GM18520 (cell line): ENCODE data around the gene GHDC.
"Not testable (repeated sequence)": the region's sequence is repeated elsewhere in the genome, so short reads cannot be mapped to it uniquely, and the experiment has no call there.

Experiments used
- ATAC-seq: cut with Tn5 transposase; IDR thresholded peaks from one replicate; pipeline ENCODE4 v1.9.1; 2021; ENCODE audit not compliant: unreplicated experiment

Gene GHDC

GRCh38 chr17:42206153-42206612, 11.9 kb upstream of the GHDC start:
- ATAC-seq, result not testable (repeated sequence)

- no peak for ATAC-seq
Observed at GRCh38 chr17:42203354-42203753, 9.1 kb upstream of the GHDC start.

- ATAC-seq, result no peak
Observed at GRCh38 chr17:42202696-42203095, 8.4 kb upstream of the GHDC start.

GRCh38 chr17:42202159-42202558, 7.9 kb upstream of the GHDC start:
- ATAC-seq, result no peak

- no peak for ATAC-seq
Observed at GRCh38 chr17:42201458-42201772, 7.1 kb upstream of the GHDC start.

- no peak for ATAC-seq
Observed at GRCh38 chr17:42200706-42201457, 6.6 kb upstream of the GHDC start.

- no peak for ATAC-seq
Observed at GRCh38 chr17:42199416-42200011, 5.2 kb upstream of the GHDC start.

- ATAC-seq, result no peak
Observed at GRCh38 chr17:42198897-42199296, 4.6 kb upstream of the GHDC start.

GRCh38 chr17:42197564-42198156, 3.4 kb upstream of the GHDC start:
- no peak for ATAC-seq

- no peak for ATAC-seq
Observed at GRCh38 chr17:42193216-42193968, 902 bp downstream of the GHDC start.

GRCh38 chr17:42192189-42193126, 1.8 kb downstream of the GHDC start:
- ATAC-seq, result no peak

GRCh38 chr17:42191275-42191608, 3.1 kb downstream of the GHDC start:
- no peak for ATAC-seq

GRCh38 chr17:42190491-42191274, 3.6 kb downstream of the GHDC start:
- ATAC-seq, result no peak

GRCh38 chr17:42189651-42189965, 4.7 kb downstream of the GHDC start:
- no peak for ATAC-seq

GRCh38 chr17:42188749-42189650, 5.3 kb downstream of the GHDC start:
- no peak for ATAC-seq

- ATAC-seq, result no peak
Observed at GRCh38 chr17:42187833-42188232, 6.5 kb downstream of the GHDC start.

- ATAC-seq, result not testable (repeated sequence)
Observed at GRCh38 chr17:42186191-42186590, 8.1 kb downstream of the GHDC start.

- no peak for ATAC-seq
Observed at GRCh38 chr17:42185621-42185930, 8.7 kb downstream of the GHDC start.
